H9 (cell line): Measurements from ENCODE around the gene PAPOLA. TPM values are rescaled to one million over a fixed set of nuclear protein-coding genes. Genes with fewer than 3 reads are reported as not detected.

ENCODE experiments used
- DNase-seq: peaks from one replicate; pipeline ENCODE4 v3.0.0-alpha.2; 2017
- H2AFZ ChIP-seq: one replicate; pipeline ENCODE4 v1.6.1; 2013; ENCODE audit warnings: mild to moderate bottlenecking, low read length, control low read depth, moderate library complexity
- H2AK5ac ChIP-seq: 2 replicates; pipeline ENCODE4 v1.6.1; 2013; ENCODE audit warnings: low read length, control low read depth, mixed read lengths; ENCODE audit not compliant: insufficient read length
- H2BK120ac ChIP-seq: one replicate; pipeline ENCODE4 v1.6.1; 2013; ENCODE audit warnings: low read depth, mild to moderate bottlenecking, low read length, control low read depth, inconsistent platforms; ENCODE audit not compliant: poor library complexity, severe bottlenecking
- H2BK12ac ChIP-seq: 2 replicates; pipeline ENCODE4 v1.6.1; 2013; ENCODE audit warnings: low read length, control low read depth, mixed read lengths, low read depth; ENCODE audit not compliant: insufficient read length
- H2BK15ac ChIP-seq: 2 replicates; pipeline ENCODE4 v1.6.1; 2013; ENCODE audit warnings: low read depth, low read length, control low read depth
- H2BK20ac ChIP-seq: one replicate; pipeline ENCODE4 v1.6.1; 2013; ENCODE audit warnings: low read depth, mild to moderate bottlenecking, low read length, control low read depth, inconsistent platforms; ENCODE audit not compliant: poor library complexity, severe bottlenecking
- H2BK5ac ChIP-seq: 2 replicates; pipeline ENCODE4 v1.6.1; 2013; ENCODE audit warnings: low read length, control low read depth, mixed read lengths; ENCODE audit not compliant: insufficient read length
- H3K14ac ChIP-seq: 2 replicates; pipeline ENCODE4 v1.6.1; 2013; ENCODE audit warnings: low read length, control low read depth; ENCODE audit not compliant: insufficient read depth
- H3K18ac ChIP-seq: 2 replicates; pipeline ENCODE4 v1.6.1; 2013; ENCODE audit warnings: low read depth, mild to moderate bottlenecking, mixed read lengths, low read length, control low read depth; ENCODE audit not compliant: insufficient read length
- H3K23ac ChIP-seq: 2 replicates; pipeline ENCODE4 v1.6.1; 2013; ENCODE audit warnings: low read length, control low read depth, mixed read lengths, low read depth; ENCODE audit not compliant: insufficient read length
- H3K23me2 ChIP-seq: 2 replicates; pipeline ENCODE4 v1.6.1; 2013; ENCODE audit warnings: low read depth, mild to moderate bottlenecking, mixed read lengths, low read length, control low read depth; ENCODE audit not compliant: insufficient read length, poor library complexity, severe bottlenecking
- H3K27ac ChIP-seq: 2 replicates; pipeline ENCODE4 v1.5.1; 2013; ENCODE audit warnings: low read length, control low read depth, mixed read lengths, low read depth; ENCODE audit not compliant: insufficient read length
- H3K27me3 ChIP-seq: 2 replicates; pipeline ENCODE4 v1.6.1; 2013; ENCODE audit warnings: low read length, control low read depth, inconsistent platforms; ENCODE audit not compliant: insufficient read depth
- H3K4ac ChIP-seq: 2 replicates; pipeline ENCODE4 v1.6.1; 2013; ENCODE audit warnings: low read depth, mild to moderate bottlenecking, control low read depth, inconsistent platforms, low read length, moderate library complexity
- H3K4me1 ChIP-seq: 2 replicates; pipeline ENCODE4 v1.6.1; 2013; ENCODE audit warnings: low read length, control low read depth, inconsistent platforms; ENCODE audit not compliant: insufficient read depth
- H3K4me2 ChIP-seq: 2 replicates; pipeline ENCODE4 v1.6.1; 2013; ENCODE audit warnings: low read length, control low read depth, mixed read lengths; ENCODE audit not compliant: insufficient read length, insufficient read depth
- H3K56ac ChIP-seq: 2 replicates; pipeline ENCODE4 v1.6.1; 2013; ENCODE audit warnings: low read depth, mild to moderate bottlenecking, mixed read lengths, low read length, control low read depth; ENCODE audit not compliant: insufficient read length
- H3K79me1 ChIP-seq: 2 replicates; pipeline ENCODE4 v1.6.1; 2013; ENCODE audit warnings: low read depth, mild to moderate bottlenecking, moderate library complexity, low read length, control low read depth, inconsistent platforms; ENCODE audit not compliant: insufficient read depth, poor library complexity, severe bottlenecking
- H3K79me2 ChIP-seq: 2 replicates; pipeline ENCODE4 v1.6.1; 2013; ENCODE audit warnings: low read length, control low read depth, inconsistent platforms; ENCODE audit not compliant: insufficient read depth
- H3K9ac ChIP-seq: 2 replicates; pipeline ENCODE4 v1.6.1; 2013; ENCODE audit warnings: low read length, control low read depth, mixed read lengths; ENCODE audit not compliant: insufficient read length; ENCODE audit errors: extremely low read depth
- H3K9me3 ChIP-seq: one replicate; pipeline ENCODE4 v1.6.1; 2013; ENCODE audit warnings: low read depth, low read length, inconsistent platforms; ENCODE audit not compliant: control insufficient read depth
- H3T11ph ChIP-seq: one replicate; pipeline ENCODE4 v1.6.1; 2013; ENCODE audit warnings: mild to moderate bottlenecking, low read length, control low read depth, inconsistent platforms
- H4K20me1 ChIP-seq: one replicate; pipeline ENCODE4 v1.6.1; 2013; ENCODE audit not compliant: control insufficient read depth, insufficient read length, insufficient read depth
- H4K5ac ChIP-seq: 2 replicates; pipeline ENCODE4 v1.6.1; 2013; ENCODE audit warnings: low read depth, mild to moderate bottlenecking, mixed read lengths, low read length, control low read depth; ENCODE audit not compliant: insufficient read length
- H4K8ac ChIP-seq: replicated peaks from 2 replicates; pipeline ENCODE4 v1.6.1; 2013; ENCODE audit warnings: low read length, control low read depth, mixed read lengths, low read depth; ENCODE audit not compliant: insufficient read length
- H4K91ac ChIP-seq: 2 replicates; pipeline ENCODE4 v1.6.1; 2013; ENCODE audit warnings: low read depth, mild to moderate bottlenecking, moderate library complexity, mixed read lengths, low read length, control low read depth; ENCODE audit not compliant: insufficient read length
- H3K27ac Mint-ChIP-seq, 3 experiments: 2 replicates in 2 of 3; 3 replicates in 1 of 3; pipeline ENCODE4 v1.8.0; 2020 to 2021; ENCODE audit warnings: mixed read lengths in 3 of 3, mild to moderate bottlenecking in 1 of 3, moderate library complexity in 1 of 3
- H3K27me3 Mint-ChIP-seq: 2 replicates; pipeline ENCODE4 v1.8.0; 2021; ENCODE audit warnings: low read depth, mild to moderate bottlenecking, moderate library complexity, mixed read lengths
- H3K36me3 Mint-ChIP-seq, 3 experiments: 2 replicates in 2 of 3; 3 replicates in 1 of 3; pipeline ENCODE4 v1.8.0; 2020 to 2021; ENCODE audit warnings: low read depth in 3 of 3, mixed read lengths in 3 of 3; ENCODE audit not compliant: insufficient read depth in 1 of 3
- H3K4me1 Mint-ChIP-seq, 2 experiments: 2 replicates each; pipeline ENCODE4 v1.8.0; 2020; ENCODE audit warnings: mixed read lengths in 2 of 2
- H3K4me3 Mint-ChIP-seq, 2 experiments: 2 replicates in 1 of 2; 3 replicates in 1 of 2; pipeline ENCODE4 v1.8.0; 2020 to 2021; ENCODE audit warnings: mild to moderate bottlenecking in 2 of 2, mixed read lengths in 2 of 2, moderate library complexity in 1 of 2
- H3K9me3 Mint-ChIP-seq, 2 experiments: 2 replicates in 1 of 2; 3 replicates in 1 of 2; pipeline ENCODE4 v1.8.0; 2020; ENCODE audit warnings: mild to moderate bottlenecking in 2 of 2, mixed read lengths in 2 of 2, moderate library complexity in 1 of 2
- CTCF ChIP-seq: fragments of 200-600 bp; sonication (generic); conservative IDR thresholded peaks from 3 replicates; pipeline ENCODE4 v1.8.0; 2021; ENCODE audit warnings: antibody characterized with exemption, mild to moderate bottlenecking
- WGBS: extraction: QIAGEN DNeasy Blood & Tissue Kit; methylation state at CpG from one replicate; pipeline ENCODE4 v1.1.7; 2013; ENCODE audit warnings: missing lambda C conversion rate, low lambda C conversion rate, mixed read lengths; ENCODE audit not compliant: insufficient read length; ENCODE audit errors: extremely low coverage; 5-methylcytosine and 5-hydroxymethylcytosine counted together
- total RNA-seq: library from RNA; stranded (reverse); gene quantifications from 2 replicates; pipeline ENCODE4 v1.2.1, GENCODE V29; 2021

The PAPOLA gene
- total RNA-seq, 1 experiment from 2014 or later: 188 TPM

- Mint-ChIP-seq H3K4me1 (peaks cover 6 to 9% of the 10 kb centered on the region in 2 experiments), H3K36me3 (no peaks in the 10 kb centered on the region), H3K4me3 (no peak overlapping the region), H3K27ac (no peak overlapping the region), H3K27me3 (no peaks in the 10 kb centered on the region; the same call in 1 of the 2 replicates), H3K9me3 (no peaks in the 10 kb centered on the region)
- no peak overlapping the region for H2BK20ac ChIP-seq
- H2BK15ac ChIP-seq: no peak overlapping the region
- no peaks in the 10 kb centered on the region for H4K20me1 ChIP-seq
- no peaks in the 10 kb centered on the region for H3K27me3 ChIP-seq
- H3K23me2 ChIP-seq: no peaks in the 10 kb centered on the region
- no peaks in the 10 kb centered on the region for H3K79me2 ChIP-seq
- no peak overlapping the region for H3T11ph ChIP-seq
- no peak overlapping the region for H3K9ac ChIP-seq
- H3K27ac ChIP-seq: no peak overlapping the region
- no peaks in the 10 kb centered on the region for H3K4me1 ChIP-seq
- no peak overlapping the region for H2AFZ ChIP-seq
- no peak overlapping the region for H2BK5ac ChIP-seq
- no peak overlapping the region for H3K56ac ChIP-seq
- H3K79me1 ChIP-seq: no peaks in the 10 kb centered on the region
- no peak overlapping the region for H3K18ac ChIP-seq
- H2BK12ac ChIP-seq: no peak overlapping the region
- H3K23ac ChIP-seq: no peak overlapping the region
- H3K4ac ChIP-seq: no peak overlapping the region
- no peak for TF ChIP-seq CTCF
- no peak overlapping the region for H4K5ac ChIP-seq
- no peak overlapping the region for H4K8ac ChIP-seq
- no peak overlapping the region for H3K14ac ChIP-seq
- H3K9me3 ChIP-seq: no peaks in the 10 kb centered on the region
- H2AK5ac ChIP-seq: no peak overlapping the region
- no peak overlapping the region for H4K91ac ChIP-seq
- no peak overlapping the region for H3K4me2 ChIP-seq
- no CpG with 5 or more reads among the region's 3 CpGs for WGBS
- H2BK120ac ChIP-seq: no peak overlapping the region
- no peak for DNase-seq
These were observed 35.3 kb upstream of the PAPOLA start for GRCh38 chr14:96466918-96467317.
